Activated naive CD4-positive, alpha-beta T cell treated with anti-CD3 and anti-CD28 coated beads, Interleukin-2, amount 10 ng/mL, durations not matched to agents 7 days and 5 days (primary cell): ENCODE measurements around the gene NFATC2.

Experiments
- CTCF ChIA-PET: fragments of 350-600 bp; sonication (Branson Sonifier 250); formaldehyde crosslinking; loops from one replicate; lab custom pipeline; 2021; ENCODE audit warnings: antibody characterized with exemption; lab: Charles Lee
- DNase-seq: peaks from one replicate; pipeline ENCODE4 v3.0.0-alpha.2; 2020
- H3K27ac Mint-ChIP-seq: one replicate; pipeline ENCODE4 v1.8.0; 2021; ENCODE audit warnings: mild to moderate bottlenecking, moderate library complexity, mixed read lengths
- H3K27me3 Mint-ChIP-seq: one replicate; pipeline ENCODE4 v1.8.0; 2021; ENCODE audit warnings: mild to moderate bottlenecking, mixed read lengths
- H3K36me3 Mint-ChIP-seq: one replicate; pipeline ENCODE4 v1.8.0; 2021; ENCODE audit warnings: mixed read lengths
- H3K4me1 Mint-ChIP-seq: one replicate; pipeline ENCODE4 v1.8.0; 2021; ENCODE audit warnings: mixed read lengths
- H3K4me3 Mint-ChIP-seq: one replicate; pipeline ENCODE4 v1.8.0; 2021; ENCODE audit warnings: mild to moderate bottlenecking, moderate library complexity, mixed read lengths
- H3K9me3 Mint-ChIP-seq: one replicate; pipeline ENCODE4 v1.8.0; 2021; ENCODE audit warnings: mixed read lengths

Gene NFATC2

DNA sequence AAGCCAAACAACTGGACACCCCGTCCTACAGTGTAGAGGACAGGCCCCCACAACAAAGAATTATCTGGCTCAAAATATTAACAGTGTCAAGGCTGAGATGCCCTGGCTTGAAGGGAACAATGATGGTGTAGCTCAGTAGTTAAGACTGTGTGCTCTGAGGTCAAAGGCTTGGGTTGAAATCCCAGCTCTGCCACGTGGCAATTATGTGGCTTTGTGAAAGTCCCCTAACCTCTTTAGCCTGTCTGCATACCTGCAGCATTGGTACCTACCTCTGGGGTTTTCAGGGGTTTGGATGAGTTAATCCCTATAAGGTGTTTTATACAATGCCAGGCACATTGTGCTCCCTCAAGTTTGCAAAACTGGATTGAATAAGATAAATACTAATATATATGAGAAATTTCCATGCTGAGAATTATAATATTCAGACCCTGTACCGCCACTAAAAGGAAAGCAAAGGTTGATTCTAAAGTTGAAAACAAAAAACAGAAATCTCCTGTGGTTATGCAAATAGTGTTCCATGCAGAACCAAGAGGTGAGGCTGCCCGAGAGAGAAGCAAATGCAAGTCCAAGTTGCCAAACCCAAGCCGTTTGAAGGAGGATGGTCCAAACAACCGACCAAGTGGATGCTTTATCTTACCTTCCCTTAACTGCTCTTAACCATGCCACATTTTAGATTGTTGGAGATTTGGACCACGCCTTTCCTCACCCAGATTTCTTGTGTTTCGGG is 199.8 kb downstream of the NFATC2 start:
- H3K4me1 Mint-ChIP-seq = no peaks in the 10 kb centered on the region
- H3K9me3 Mint-ChIP-seq = no peaks in the 10 kb centered on the region
- peaks cover 6% of the 10 kb centered on the region for H3K27me3 Mint-ChIP-seq
- DNase-seq = no peak
- no peak overlapping the region for H3K4me3 Mint-ChIP-seq
- no peaks in the 10 kb centered on the region for H3K36me3 Mint-ChIP-seq
- H3K27ac Mint-ChIP-seq = no peak overlapping the region
- CTCF ChIA-PET = interaction anchor here (0.6 to 1.2 kb wide), 2 partner anchors 349 to 482 kb away, joined by 3 to 4 read pairs; no protein-coding TSS in a partner anchor

DNA sequence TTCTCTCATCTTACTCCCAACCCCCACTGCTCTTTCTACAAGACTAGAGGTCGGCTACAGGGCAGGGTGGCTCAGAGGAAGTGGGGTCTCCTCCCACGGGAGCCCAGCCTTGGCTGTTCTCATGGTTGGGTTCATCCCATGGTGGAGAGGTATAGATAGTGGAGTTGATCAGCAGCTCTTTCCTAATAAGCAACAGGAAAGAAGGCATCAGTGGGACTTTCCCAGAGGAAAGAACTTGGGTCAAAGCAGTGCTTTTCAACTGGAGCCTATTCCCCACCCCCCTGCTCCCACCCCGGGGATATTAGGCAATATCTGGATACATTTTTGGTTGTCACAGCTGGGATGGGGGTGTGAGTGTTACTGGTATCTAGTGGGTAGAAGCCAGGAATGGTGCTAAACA is 200.9 kb downstream of the NFATC2 start:
- Mint-ChIP-seq H3K36me3 (no peaks in the 10 kb centered on the region), H3K27me3 (peaks cover 6% of the 10 kb centered on the region), H3K4me1 (peaks cover 4% of the 10 kb centered on the region), H3K9me3 (no peaks in the 10 kb centered on the region), H3K27ac (no peak overlapping the region), H3K4me3 (no peak overlapping the region)
- DNase-seq = no peak
- CTCF ChIA-PET = no interaction called here

DNA sequence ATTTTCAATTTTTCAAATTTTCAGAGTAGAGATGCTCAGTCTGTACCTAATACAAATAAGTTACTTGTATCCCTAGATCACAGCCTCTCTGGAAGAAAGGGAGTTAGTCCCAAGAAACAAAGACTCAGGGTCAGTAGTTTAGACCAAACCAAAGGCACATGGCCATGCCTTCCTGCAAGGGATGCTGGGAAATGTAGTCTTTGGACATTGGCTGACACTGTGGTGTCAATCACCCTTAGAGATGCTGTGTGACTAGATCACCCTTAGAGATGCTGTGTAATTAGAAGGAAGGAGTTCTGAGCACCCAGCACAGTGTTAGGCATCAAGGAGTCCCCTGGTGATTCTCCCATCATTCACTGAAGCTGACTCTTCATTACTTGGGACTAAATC is 202.1 kb downstream of the NFATC2 start:
- Mint-ChIP-seq H3K27ac (no peak overlapping the region), H3K4me3 (no peak overlapping the region), H3K4me1 (peaks cover 4% of the 10 kb centered on the region), H3K27me3 (peaks cover 6% of the 10 kb centered on the region), H3K36me3 (no peaks in the 10 kb centered on the region), H3K9me3 (no peaks in the 10 kb centered on the region)
- CTCF ChIA-PET = no interaction called here
- DNase-seq = no peak

DNA sequence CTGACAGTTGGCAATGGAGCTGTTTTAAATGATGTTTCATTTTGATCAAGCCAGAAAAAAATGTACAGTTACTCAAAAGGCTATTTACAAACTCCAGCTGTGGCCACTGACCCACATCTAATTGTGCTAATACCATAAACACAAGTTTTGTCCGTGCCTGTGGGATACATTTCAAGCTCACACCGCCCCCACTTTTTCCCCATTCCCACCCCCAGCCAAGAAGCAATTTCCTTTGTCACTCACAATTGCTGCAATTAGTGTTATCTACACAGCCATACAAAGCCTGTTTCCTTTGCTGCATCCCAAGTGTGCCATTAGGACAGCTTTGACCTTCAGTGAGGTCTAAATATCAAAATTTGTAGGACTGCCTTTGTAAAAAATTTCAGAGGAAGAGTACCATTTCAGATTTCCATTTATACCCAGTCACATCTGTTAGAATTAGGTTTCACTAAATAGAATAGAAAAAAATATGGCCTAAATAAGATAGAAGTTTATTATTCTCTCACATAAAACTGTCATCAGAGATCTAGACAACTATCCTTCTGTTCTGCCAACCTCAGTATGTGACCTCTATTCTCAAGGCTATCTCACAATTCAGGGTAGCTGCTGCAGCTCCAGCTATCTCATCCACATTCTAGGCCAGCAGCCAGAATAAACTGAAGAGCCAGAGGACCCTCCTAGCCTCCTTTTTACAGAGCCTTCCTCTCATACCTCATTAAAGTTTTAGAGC is 202.6 kb downstream of the NFATC2 start:
- Mint-ChIP-seq H3K4me1 (peaks cover 4% of the 10 kb centered on the region), H3K36me3 (no peaks in the 10 kb centered on the region), H3K27me3 (peaks cover 6% of the 10 kb centered on the region), H3K9me3 (no peaks in the 10 kb centered on the region), H3K27ac (no peak overlapping the region), H3K4me3 (no peak overlapping the region)
- CTCF ChIA-PET = interaction anchor here (1.0 kb wide), 1 partner anchor 13 kb away, joined by 3 read pairs; no protein-coding TSS in a partner anchor
- DNase-seq = no peak

DNA sequence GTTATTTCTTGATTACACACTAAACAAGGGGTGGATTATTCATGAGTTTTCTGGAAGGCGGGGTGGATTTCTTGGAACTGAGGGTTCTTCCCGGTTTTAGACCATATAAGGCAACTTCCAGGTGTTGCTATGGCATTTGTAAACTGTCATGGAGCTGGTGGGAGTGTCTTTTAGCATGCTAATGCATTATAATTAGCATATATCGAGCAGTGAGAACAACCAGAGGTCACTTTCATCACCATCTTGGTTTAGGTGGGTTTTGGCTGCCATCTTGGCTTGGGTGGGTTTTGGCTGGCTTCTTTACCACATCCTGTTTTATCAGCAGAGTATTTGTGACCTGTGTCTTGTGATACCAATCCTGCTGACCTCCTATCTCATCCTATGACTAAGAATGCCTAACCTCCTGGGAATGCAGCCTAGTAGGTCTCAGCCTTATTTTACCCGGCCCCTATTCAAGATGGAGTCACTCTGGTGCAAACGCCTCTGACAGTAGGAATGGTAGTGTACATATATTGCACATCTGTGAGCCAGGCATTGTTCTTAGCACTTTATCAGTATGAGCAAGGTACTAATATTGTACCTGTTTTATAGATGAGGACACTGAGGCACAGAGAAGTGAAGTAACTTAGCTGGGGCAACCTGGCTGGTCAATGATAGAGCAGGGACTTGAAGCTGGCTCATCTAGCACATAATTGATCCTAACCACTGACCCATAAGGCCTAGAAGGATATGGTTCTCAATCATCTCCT is 203.7 kb downstream of the NFATC2 start:
- Mint-ChIP-seq H3K4me1 (peaks cover 4% of the 10 kb centered on the region), H3K4me3 (no peak overlapping the region), H3K36me3 (no peaks in the 10 kb centered on the region), H3K27ac (no peak overlapping the region), H3K9me3 (no peaks in the 10 kb centered on the region), H3K27me3 (peaks cover 6% of the 10 kb centered on the region)
- DNase-seq = no peak
- CTCF ChIA-PET = interaction anchor here (1.0 kb wide), 1 partner anchor 12 kb away, joined by 3 read pairs; no protein-coding TSS in a partner anchor

DNA sequence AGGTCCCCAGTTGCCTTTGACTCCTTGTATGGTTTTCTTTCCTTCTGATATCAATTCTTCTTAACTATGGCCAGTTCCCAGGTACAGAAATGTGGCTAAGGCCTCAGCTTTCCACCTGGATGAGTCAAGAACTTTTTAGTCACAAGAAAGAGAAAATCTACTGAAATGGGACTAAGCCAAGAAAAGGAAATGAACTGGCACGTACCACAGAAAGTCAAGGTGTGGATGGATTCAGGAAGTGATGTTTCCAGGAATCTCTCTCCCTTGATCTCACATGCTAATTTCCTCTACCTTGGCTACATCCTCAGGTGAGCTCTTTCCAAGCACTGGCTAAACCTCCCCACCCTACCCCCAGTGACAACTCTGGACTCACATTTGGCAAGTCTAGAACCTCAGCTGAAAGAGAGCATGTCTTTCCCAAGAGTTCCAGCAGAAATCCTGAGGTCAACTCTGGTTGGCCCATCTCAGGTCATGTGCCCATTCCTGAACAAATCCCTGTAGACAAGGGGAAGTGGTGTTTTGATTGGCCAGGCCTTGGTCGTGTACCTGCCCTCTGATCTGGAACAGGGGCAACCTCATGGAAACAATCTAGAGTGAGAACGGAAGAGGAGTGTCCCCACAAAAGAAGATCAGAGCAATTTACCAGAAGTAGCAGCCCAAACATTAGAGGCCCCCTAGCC is 205.3 kb downstream of the NFATC2 start:
- no peak overlapping the region for H3K4me3 Mint-ChIP-seq
- no peaks in the 10 kb centered on the region for H3K9me3 Mint-ChIP-seq
- H3K4me1 Mint-ChIP-seq = peaks cover 4% of the 10 kb centered on the region
- DNase-seq = no peak
- peaks cover 6% of the 10 kb centered on the region for H3K27me3 Mint-ChIP-seq
- no peaks in the 10 kb centered on the region for H3K36me3 Mint-ChIP-seq
- no peak overlapping the region for H3K27ac Mint-ChIP-seq
- CTCF ChIA-PET = interaction anchor here (1.6 kb wide), 1 partner anchor 29 kb away, joined by 4 read pairs; no protein-coding TSS in a partner anchor
